Loucy (cell line): Measurements from ENCODE around the gene FGFR2.

Source experiments
- CTCF ChIP-seq: fragments of 200-600 bp; sonication (generic); conservative IDR thresholded peaks from 2 replicates; pipeline ENCODE4 v1.5.1; 2014; ENCODE audit warnings: mild to moderate bottlenecking, antibody characterized with exemption, low read length
- EZH2phosphoT487 ChIP-seq: fragments of 200-600 bp; IDR thresholded peaks from 2 replicates; pipeline ENCODE4 v1.6.1; 2018; ENCODE audit warnings: antibody characterized with exemption, mild to moderate bottlenecking, moderate library complexity, borderline replicate concordance

- TF ChIP-seq CTCF (no peak), EZH2phosphoT487 (no peak)
Observed at GRCh38 chr10:121598263-121599249, at the start of gene FGFR2.
